Measurements from ENCODE around the gene DISC1.
"Not testable (repeated sequence)": the region's sequence is repeated elsewhere in the genome, so short reads cannot be mapped to it uniquely, and the experiment has no call there.

Gene DISC1

DNA sequence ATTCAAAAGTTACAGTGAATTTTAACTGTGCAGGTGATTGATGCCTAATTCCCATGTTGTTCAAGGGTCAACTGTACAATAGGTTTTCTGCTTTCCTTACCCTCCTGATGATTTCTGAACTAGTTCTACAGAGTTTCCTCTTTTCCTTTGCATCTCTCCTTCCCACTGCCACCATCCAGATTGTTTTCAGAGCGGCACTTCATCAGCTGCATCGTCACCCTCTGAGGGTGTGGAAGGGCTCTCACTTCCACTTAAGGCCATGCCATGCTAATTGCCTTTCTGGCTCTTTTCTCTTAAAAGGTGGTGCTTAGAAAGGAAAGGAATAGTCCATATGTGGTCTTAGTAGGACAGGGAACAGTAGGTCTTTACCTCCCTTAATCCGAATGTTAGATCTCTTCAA lies 39.1 kb downstream of the DISC1 start:
- peaks cover 53% of the 10 kb centered on the region for H3K9me3 Mint-ChIP-seq
- peaks cover 3% of the 10 kb centered on the region for H3K27me3 Mint-ChIP-seq (ENCODE audit: low read depth, poor library complexity)
- H3K4me3 Mint-ChIP-seq: no peak overlapping the region
- H3K27ac Mint-ChIP-seq: no peak overlapping the region
- H3K36me3 Mint-ChIP-seq (ENCODE audit: low read depth): peaks cover 16% of the 10 kb centered on the region
- no peak for DNase-seq
- H3K4me1 Mint-ChIP-seq: peaks cover 17% of the 10 kb centered on the region
- TF ChIP-seq, protein P1, sequence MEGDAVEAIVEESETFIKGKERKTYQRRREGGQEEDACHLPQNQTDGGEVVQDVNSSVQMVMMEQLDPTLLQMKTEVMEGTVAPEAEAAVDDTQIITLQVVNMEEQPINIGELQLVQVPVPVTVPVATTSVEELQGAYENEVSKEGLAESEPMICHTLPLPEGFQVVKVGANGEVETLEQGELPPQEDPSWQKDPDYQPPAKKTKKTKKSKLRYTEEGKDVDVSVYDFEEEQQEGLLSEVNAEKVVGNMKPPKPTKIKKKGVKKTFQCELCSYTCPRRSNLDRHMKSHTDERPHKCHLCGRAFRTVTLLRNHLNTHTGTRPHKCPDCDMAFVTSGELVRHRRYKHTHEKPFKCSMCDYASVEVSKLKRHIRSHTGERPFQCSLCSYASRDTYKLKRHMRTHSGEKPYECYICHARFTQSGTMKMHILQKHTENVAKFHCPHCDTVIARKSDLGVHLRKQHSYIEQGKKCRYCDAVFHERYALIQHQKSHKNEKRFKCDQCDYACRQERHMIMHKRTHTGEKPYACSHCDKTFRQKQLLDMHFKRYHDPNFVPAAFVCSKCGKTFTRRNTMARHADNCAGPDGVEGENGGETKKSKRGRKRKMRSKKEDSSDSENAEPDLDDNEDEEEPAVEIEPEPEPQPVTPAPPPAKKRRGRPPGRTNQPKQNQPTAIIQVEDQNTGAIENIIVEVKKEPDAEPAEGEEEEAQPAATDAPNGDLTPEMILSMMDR (IDR thresholded peaks at IDR 0.05): no peak

DNA sequence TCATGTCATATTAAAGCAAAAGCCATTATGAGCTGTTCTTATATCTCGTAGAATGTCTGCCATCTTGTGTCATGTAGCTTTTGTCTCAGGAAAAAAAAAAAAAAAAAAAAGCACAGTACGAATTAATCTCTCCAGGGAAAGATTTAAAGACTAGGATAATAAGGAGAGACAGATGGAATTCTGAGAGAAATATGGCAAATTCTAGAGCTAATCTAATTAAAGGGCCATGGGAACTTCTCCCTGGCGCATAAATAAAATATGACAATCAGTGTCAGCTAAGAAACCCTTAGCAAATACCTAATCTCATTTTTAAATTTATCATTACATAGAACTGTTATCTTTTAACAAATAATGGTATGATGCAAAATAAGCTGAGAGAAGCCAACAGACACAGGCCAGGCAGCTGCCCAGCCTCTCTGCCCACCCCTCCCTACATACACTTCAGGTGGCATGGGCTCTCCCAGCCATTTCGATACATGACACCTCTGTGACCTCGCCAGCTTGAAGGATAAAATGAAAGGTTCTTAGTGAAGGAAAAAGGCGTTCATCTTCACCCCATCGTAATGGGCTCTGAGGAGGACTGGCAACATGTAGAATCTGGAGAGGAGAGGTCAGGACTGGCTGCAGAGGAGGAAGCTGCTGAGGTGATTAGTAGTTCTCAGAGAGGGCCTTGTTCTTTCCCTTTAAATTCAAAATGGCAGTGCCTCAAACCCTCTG lies 39.8 kb downstream of the DISC1 start:
- Mint-ChIP-seq H3K27ac (no peak overlapping the region), H3K36me3 (ENCODE audit: low read depth) (peaks cover 23% of the 10 kb centered on the region), H3K9me3 (peaks cover 53% of the 10 kb centered on the region), H3K27me3 (ENCODE audit: low read depth, poor library complexity) (peaks cover 3% of the 10 kb centered on the region), H3K4me1 (peaks cover 17% of the 10 kb centered on the region), H3K4me3 (no peak overlapping the region)
- no peak for DNase-seq
- TF ChIP-seq, protein P1 (IDR thresholded peaks at IDR 0.05): no peak

DNA sequence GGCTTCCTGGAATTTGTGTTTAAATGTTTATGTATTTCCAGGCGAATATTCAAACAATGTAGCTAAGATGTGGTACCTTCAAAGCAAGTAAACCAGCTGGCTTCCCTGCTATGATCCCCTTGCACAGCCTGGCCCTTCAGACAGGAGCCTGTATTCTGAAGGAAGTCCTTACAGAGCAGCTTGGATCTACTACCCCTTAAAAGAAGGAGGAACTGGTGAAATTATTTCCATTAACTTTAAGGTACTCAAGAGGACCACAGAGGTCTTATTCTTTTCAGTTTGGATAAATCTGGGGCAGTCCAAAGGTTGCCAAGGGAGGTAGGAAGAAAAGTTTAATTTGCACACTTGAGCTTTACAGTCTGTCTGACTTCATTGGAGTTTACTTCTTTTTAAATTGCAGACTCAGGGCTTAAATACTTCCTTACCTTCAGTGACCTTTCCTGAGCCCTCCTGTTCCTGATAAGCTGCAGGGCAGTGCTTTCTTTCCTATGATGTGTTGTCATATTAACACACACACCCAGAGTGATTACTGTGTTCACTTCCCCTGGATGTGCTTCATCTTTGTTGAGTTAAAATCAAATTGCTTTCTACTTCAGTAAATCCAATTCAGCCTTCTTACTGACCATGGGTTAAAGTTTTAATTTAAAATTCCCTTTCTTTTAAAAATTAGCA lies 40.5 kb downstream of the DISC1 start:
- no peak for DNase-seq
- Mint-ChIP-seq H3K4me3 (no peak overlapping the region), H3K27me3 (ENCODE audit: low read depth, poor library complexity) (peaks cover 5% of the 10 kb centered on the region), H3K27ac (peak overlapping the region; percentile 74), H3K9me3 (peaks cover 47% of the 10 kb centered on the region), H3K36me3 (ENCODE audit: low read depth) (peaks cover 23% of the 10 kb centered on the region), H3K4me1 (peaks cover 17% of the 10 kb centered on the region)
- TF ChIP-seq, protein P1 (IDR thresholded peaks at IDR 0.05): no peak

DNA sequence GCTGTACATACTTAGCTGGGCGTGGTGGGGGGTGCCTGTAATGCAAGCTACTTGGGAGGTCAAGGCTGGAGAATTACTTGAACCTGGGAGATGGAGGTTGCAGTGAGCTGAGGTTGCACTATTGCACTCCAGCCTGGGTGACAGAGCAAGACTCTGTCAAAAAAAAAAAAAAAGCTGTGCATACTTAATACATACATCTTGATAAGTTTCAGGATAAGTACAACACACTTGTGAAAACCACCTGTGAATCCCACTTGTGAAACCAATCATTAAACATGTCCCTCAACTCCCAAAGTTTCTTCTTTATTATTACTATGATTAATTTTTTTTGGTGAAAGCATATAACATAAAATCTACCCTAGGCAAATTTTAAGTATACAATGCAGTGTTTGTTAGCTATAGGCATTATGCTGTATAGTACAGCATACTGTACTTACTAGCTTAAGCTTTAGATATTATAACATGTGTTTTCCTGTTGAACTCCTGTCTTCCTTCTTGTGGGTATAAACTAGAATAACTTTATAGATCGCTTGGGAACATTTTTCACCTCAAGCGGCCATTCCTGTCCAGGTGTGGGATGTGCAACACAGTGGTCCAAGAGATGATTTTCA lies 41.4 kb downstream of the DISC1 start:
- TF ChIP-seq, protein P1 (IDR thresholded peaks at IDR 0.05): no peak
- peaks cover 46% of the 10 kb centered on the region for H3K9me3 Mint-ChIP-seq
- H3K27me3 Mint-ChIP-seq (ENCODE audit: low read depth, poor library complexity): peaks cover 5% of the 10 kb centered on the region

DNA sequence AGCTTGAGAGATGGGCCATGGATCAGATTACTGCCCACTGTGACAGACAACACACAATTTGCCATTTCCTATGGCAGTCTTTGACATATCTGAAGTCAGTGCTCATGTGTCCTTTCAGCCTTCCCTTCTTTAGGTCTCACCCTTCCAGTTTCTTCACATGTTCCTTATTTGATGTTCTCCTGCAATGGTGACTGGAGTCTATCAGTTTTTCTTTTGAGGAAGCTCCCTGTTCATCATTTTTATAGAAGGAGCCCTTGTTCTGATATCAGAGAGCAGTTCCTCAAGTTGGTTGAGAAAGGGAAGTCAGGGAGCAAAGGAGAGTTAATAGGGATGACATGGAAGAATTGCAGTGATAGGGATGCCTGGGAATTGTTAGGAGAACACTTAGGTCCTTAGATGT lies 42.2 kb downstream of the DISC1 start:
- peaks cover 11% of the 10 kb centered on the region for H3K4me1 Mint-ChIP-seq
- no peak for DNase-seq
- H3K9me3 Mint-ChIP-seq: peaks cover 39% of the 10 kb centered on the region
- TF ChIP-seq, protein P1 (IDR thresholded peaks at IDR 0.05): no peak
- H3K36me3 Mint-ChIP-seq (ENCODE audit: low read depth): peaks cover 23% of the 10 kb centered on the region
- H3K4me3 Mint-ChIP-seq: no peak overlapping the region
- H3K27ac Mint-ChIP-seq: no peak overlapping the region
- peaks cover 3% of the 10 kb centered on the region for H3K27me3 Mint-ChIP-seq (ENCODE audit: low read depth, poor library complexity)

More for the DNA sequence above, 41.4 kb downstream of the DISC1 start:
- Mint-ChIP-seq H3K36me3 (ENCODE audit: low read depth) (peaks cover 23% of the 10 kb centered on the region), H3K27ac (no peak overlapping the region), H3K4me1 (peaks cover 17% of the 10 kb centered on the region), H3K4me3 (no peak overlapping the region)
- DNase-seq: no peak

DNA sequence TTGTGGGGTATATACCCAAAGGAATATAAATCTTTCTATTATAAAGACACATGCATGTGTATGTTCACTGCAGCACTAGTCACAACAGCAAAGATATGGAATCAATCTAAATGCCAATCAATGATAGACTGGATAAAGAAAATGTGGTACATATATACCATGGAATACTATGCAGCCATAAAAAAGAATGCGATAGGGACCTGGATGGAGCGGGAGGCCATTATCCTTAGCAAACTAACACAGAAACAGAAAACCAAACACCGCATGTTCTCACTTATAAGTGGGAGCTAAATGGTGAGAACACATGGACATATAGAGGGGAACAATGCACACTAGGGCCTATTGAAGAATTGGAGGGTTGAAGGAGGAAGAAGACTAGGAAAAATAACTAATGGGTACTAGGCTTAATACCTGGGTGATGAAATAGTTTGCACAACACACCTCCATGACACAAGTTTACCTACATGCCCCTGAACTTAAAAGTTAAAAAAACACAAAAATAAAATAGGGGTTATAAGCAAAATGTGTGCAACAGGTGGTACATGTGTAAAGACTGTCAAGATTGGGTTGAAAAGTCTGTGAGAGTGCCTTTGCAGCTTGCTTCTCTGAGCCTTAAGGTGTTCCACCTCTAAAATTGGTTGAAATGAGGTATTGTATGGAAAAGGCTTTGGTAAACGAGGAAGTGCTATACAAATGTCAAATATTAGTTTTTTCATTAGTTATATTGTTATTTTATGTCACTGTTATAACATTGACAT lies 43.5 kb downstream of the DISC1 start:
- not testable (repeated sequence) for H3K4me3 Mint-ChIP-seq; H3K27ac Mint-ChIP-seq; H3K27me3 Mint-ChIP-seq (ENCODE audit: low read depth, poor library complexity); DNase-seq
- Mint-ChIP-seq H3K9me3 (peaks cover 34% of the 10 kb centered on the region), H3K4me1 (peaks cover 11% of the 10 kb centered on the region), H3K36me3 (ENCODE audit: low read depth) (peaks cover 23% of the 10 kb centered on the region)
